WTC11 (cell line): ENCODE results near the gene SHC2. TPM values are rescaled to one million over a fixed set of nuclear protein-coding genes. Genes with fewer than 3 reads are reported as not detected.

Source experiments
- ATAC-seq: fragments of 200-7000 bp; cut with Tn5 transposase; 2 replicates; pipeline ENCODE4 v1.10.0; 2021; ENCODE audit warnings: mild to moderate bottlenecking, moderate library complexity
- CTCF ChIA-PET: fragments of 300-600 bp; sonication (Branson Sonifier 250); formaldehyde crosslinking; loops from one replicate; lab custom pipeline; 2021; ENCODE audit warnings: antibody characterized with exemption; lab: Charles Lee
- POLR2A ChIA-PET: fragments of 350-600 bp; sonication (Branson Sonifier 250); formaldehyde crosslinking; loops from one replicate; lab custom pipeline; 2021; ENCODE audit warnings: antibody characterized with exemption; lab: Charles Lee
- DNase-seq: peaks from one replicate; pipeline ENCODE4 v3.0.0; 2021; ENCODE audit warnings: low spot score
- H3K27ac Mint-ChIP-seq: 2 replicates; pipeline ENCODE4 v1.8.0; 2021; ENCODE audit warnings: mixed read lengths
- H3K27me3 Mint-ChIP-seq: 2 replicates; pipeline ENCODE4 v1.8.0; 2021; ENCODE audit warnings: low read depth, mild to moderate bottlenecking, moderate library complexity, mixed read lengths
- H3K36me3 Mint-ChIP-seq: 2 replicates; pipeline ENCODE4 v1.8.0; 2021; ENCODE audit warnings: mixed read lengths
- H3K4me1 Mint-ChIP-seq: 2 replicates; pipeline ENCODE4 v1.8.0; 2022; ENCODE audit warnings: mixed read lengths
- H3K4me3 Mint-ChIP-seq: 2 replicates; pipeline ENCODE4 v1.8.0; 2021; ENCODE audit warnings: mild to moderate bottlenecking, moderate library complexity, mixed read lengths
- H3K9me3 Mint-ChIP-seq: 2 replicates; pipeline ENCODE4 v1.8.0; 2021; ENCODE audit warnings: mixed read lengths
- CBFB ChIP-seq: sonication (generic); formaldehyde crosslinking; IDR thresholded peaks from 2 replicates; pipeline ENCODE4 v1.8.1; 2022; ENCODE audit warnings: mild to moderate bottlenecking, low read depth, missing genetic modification reagents
- EMX1 ChIP-seq: fragments of 250-450 bp; sonication (Bioruptor Pico); IDR thresholded peaks from 2 replicates; pipeline ENCODE4 v1.8.0; 2021; ENCODE audit warnings: mild to moderate bottlenecking
- ESRRA ChIP-seq: sonication (generic); formaldehyde crosslinking; IDR thresholded peaks from 2 replicates; pipeline ENCODE4 v1.8.1; 2022; ENCODE audit warnings: mild to moderate bottlenecking, missing genetic modification reagents, borderline replicate concordance
- ETV6 ChIP-seq: sonication (generic); formaldehyde crosslinking; IDR thresholded peaks from 2 replicates; pipeline ENCODE4 v1.8.1; 2022; ENCODE audit warnings: mild to moderate bottlenecking, missing genetic modification reagents
- FOXJ3 ChIP-seq: sonication (generic); formaldehyde crosslinking; IDR thresholded peaks from 2 replicates; pipeline ENCODE4 v1.9.0; 2021; ENCODE audit warnings: missing genetic modification reagents, mild to moderate bottlenecking, borderline replicate concordance
- FOXK1 ChIP-seq: sonication (generic); formaldehyde crosslinking; IDR thresholded peaks from 2 replicates; pipeline ENCODE4 v1.8.0; 2022; ENCODE audit warnings: mild to moderate bottlenecking, moderate library complexity, missing genetic modification reagents
- HMGA2 ChIP-seq: fragments of 250-450 bp; sonication (Bioruptor Pico); IDR thresholded peaks from 2 replicates; pipeline ENCODE4 v1.4.0; 2021; ENCODE audit warnings: mild to moderate bottlenecking, moderate library complexity
- IRF2 ChIP-seq: sonication (generic); formaldehyde crosslinking; IDR thresholded peaks from 2 replicates; pipeline ENCODE4 v1.8.0; 2022; ENCODE audit warnings: low read depth, missing genetic modification reagents, borderline replicate concordance
- ZBTB21 ChIP-seq: sonication (generic); formaldehyde crosslinking; IDR thresholded peaks from 2 replicates; pipeline ENCODE4 v1.8.1; 2023; ENCODE audit warnings: mild to moderate bottlenecking, missing genetic modification reagents, borderline replicate concordance
- ZNF121 ChIP-seq: sonication (generic); formaldehyde crosslinking; IDR thresholded peaks from 2 replicates; pipeline ENCODE4 v1.8.0; 2023; ENCODE audit warnings: missing genetic modification reagents
- ZNF671 ChIP-seq: fragments of 250-450 bp; sonication (Bioruptor Pico); IDR thresholded peaks from 2 replicates; pipeline ENCODE4 v1.8.0; 2021; ENCODE audit warnings: mild to moderate bottlenecking
- total RNA-seq: library from RNA; stranded (reverse); gene quantifications from 3 replicates; pipeline ENCODE4 v1.2.3, GENCODE V29; 2021
- TF ChIP-seq, protein P1 (sequence below): sonication (generic); formaldehyde crosslinking; IDR thresholded peaks from 2 replicates; pipeline ENCODE4 v1.8.0; 2023; ENCODE audit warnings: mild to moderate bottlenecking, missing genetic modification reagents
- TF ChIP-seq, protein P2 (sequence below): sonication (generic); formaldehyde crosslinking; IDR thresholded peaks from 2 replicates; pipeline ENCODE4 v1.8.0; 2023; ENCODE audit warnings: missing genetic modification reagents
- TF ChIP-seq, protein P3 (sequence below): fragments of 250-450 bp; sonication (Bioruptor Pico); IDR thresholded peaks from 2 replicates; pipeline ENCODE4 v1.9.0; 2021; ENCODE audit warnings: mild to moderate bottlenecking, borderline replicate concordance
- TF ChIP-seq, protein P4 (sequence below): sonication (generic); formaldehyde crosslinking; IDR thresholded peaks from 2 replicates; pipeline ENCODE4 v1.8.1; 2023; ENCODE audit warnings: mild to moderate bottlenecking, missing genetic modification reagents, borderline replicate concordance
- TF ChIP-seq, protein P5 (sequence below): sonication (generic); formaldehyde crosslinking; IDR thresholded peaks from 2 replicates; pipeline ENCODE4 v1.8.1; 2023; ENCODE audit warnings: mild to moderate bottlenecking, moderate library complexity, missing genetic modification reagents
- TF ChIP-seq, protein P6 (sequence below): sonication (generic); formaldehyde crosslinking; IDR thresholded peaks from 2 replicates; pipeline ENCODE4 v1.8.0; 2022; ENCODE audit warnings: mild to moderate bottlenecking, missing genetic modification reagents

SHC2 gene
- total RNA-seq, 1 experiment from 2014 or later: 8.4 TPM

DNA sequence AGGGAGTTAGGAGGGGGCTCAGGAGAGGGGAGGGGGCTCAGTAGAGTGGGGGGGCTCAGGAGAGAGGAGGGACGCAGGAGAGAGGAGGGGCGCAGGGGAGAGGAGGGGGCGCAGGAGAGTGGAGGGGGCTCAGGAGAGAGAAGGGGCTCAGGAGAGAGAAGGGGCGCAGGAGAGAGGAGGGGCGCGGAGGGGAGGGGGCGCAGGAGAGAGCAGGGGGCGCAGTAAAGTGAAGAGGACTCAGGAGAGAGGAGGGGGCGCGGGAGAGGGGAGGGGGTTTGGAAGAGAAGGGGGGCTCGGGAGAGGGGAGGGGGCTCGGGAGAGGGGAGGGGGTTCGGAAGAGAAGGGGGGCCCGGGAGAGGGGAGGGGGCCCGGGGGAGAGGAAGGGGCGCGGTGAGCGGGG is 36.2 kb upstream of the SHC2 start:
- POLR2A ChIA-PET: interaction anchor here (1.5 kb wide), 1 partner anchor 8 kb away, joined by 4 read pairs; no protein-coding TSS in a partner anchor
- CTCF ChIA-PET: interaction anchor here (1.2 to 2.2 kb wide), 3 partner anchors 8 to 14 kb away, joined by 4 to 57 read pairs (median 26); no protein-coding TSS in a partner anchor

DNA sequence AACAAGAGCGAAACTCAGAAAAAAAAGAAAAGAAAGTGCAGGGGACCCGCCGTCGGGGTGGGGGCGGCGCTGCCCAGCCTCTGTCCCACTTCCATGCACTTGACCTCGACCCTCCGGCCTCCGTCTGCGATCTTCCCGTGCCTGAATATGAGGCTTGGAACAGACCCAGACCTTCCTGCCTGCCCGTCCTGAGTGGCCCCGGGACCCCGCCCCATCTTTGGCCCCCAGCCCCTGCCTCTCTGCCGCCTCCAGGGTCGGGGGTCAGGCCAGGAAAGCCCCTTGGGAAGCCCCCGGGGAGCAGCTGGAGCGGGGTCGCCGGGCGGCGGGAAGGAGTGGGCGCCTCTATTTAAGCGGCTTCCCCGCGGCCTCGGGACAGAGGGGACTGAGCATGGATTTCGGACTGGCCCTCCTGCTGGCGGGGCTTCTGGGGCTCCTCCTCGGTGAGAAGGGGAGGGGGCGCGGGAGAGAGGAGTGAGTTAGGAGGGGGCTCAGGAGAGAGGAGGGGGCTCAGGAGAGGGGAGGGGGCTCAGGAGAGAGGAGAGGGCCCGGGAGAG is 35.4 kb upstream of the SHC2 start, which contains the start of gene MADCAM1:
TSS of gene MADCAM1 (plus strand) at position 375 of the 554 bp plus-strand sequence. CDS start at position 389, 14 bp downstream.
- peak within 1 kb of the TSS; percentile 64 for H3K4me3 Mint-ChIP-seq
- DNase-seq: peak; percentile 70
- no peak for ATAC-seq
- no peak for TF ChIP-seq ZNF671
- TF ChIP-seq, protein P1, sequence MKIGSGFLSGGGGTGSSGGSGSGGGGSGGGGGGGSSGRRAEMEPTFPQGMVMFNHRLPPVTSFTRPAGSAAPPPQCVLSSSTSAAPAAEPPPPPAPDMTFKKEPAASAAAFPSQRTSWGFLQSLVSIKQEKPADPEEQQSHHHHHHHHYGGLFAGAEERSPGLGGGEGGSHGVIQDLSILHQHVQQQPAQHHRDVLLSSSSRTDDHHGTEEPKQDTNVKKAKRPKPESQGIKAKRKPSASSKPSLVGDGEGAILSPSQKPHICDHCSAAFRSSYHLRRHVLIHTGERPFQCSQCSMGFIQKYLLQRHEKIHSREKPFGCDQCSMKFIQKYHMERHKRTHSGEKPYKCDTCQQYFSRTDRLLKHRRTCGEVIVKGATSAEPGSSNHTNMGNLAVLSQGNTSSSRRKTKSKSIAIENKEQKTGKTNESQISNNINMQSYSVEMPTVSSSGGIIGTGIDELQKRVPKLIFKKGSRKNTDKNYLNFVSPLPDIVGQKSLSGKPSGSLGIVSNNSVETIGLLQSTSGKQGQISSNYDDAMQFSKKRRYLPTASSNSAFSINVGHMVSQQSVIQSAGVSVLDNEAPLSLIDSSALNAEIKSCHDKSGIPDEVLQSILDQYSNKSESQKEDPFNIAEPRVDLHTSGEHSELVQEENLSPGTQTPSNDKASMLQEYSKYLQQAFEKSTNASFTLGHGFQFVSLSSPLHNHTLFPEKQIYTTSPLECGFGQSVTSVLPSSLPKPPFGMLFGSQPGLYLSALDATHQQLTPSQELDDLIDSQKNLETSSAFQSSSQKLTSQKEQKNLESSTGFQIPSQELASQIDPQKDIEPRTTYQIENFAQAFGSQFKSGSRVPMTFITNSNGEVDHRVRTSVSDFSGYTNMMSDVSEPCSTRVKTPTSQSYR (CRISPR knock-in tag): no peak
- TF ChIP-seq HMGA2 (CRISPR knock-in tag): no peak
- no peak for TF ChIP-seq FOXJ3
- TF ChIP-seq IRF2 (CRISPR knock-in tag): no peak
- TF ChIP-seq, protein P2, sequence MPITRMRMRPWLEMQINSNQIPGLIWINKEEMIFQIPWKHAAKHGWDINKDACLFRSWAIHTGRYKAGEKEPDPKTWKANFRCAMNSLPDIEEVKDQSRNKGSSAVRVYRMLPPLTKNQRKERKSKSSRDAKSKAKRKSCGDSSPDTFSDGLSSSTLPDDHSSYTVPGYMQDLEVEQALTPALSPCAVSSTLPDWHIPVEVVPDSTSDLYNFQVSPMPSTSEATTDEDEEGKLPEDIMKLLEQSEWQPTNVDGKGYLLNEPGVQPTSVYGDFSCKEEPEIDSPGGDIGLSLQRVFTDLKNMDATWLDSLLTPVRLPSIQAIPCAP (CRISPR knock-in tag): no peak
- no peak for TF ChIP-seq ZNF121 (CRISPR knock-in tag)
- TF ChIP-seq EMX1 (CRISPR knock-in tag): no peak

More for the DNA sequence above, 36.2 kb upstream of the SHC2 start:
- Mint-ChIP-seq H3K9me3 (peaks cover 3% of the 10 kb centered on the region), H3K27me3 (peaks cover 40% of the 10 kb centered on the region), H3K4me1 (peaks cover 8% of the 10 kb centered on the region), H3K4me3 (0 out of 2 replicates have a peak overlapping the region, but pooled peaks have one; percentile 18), H3K27ac (no peak overlapping the region), H3K36me3 (no peaks in the 10 kb centered on the region)
- TF ChIP-seq ETV6 (CRISPR knock-in tag): no peak
- no peak for TF ChIP-seq ZBTB21 (CRISPR knock-in tag)
- TF ChIP-seq, protein P3, sequence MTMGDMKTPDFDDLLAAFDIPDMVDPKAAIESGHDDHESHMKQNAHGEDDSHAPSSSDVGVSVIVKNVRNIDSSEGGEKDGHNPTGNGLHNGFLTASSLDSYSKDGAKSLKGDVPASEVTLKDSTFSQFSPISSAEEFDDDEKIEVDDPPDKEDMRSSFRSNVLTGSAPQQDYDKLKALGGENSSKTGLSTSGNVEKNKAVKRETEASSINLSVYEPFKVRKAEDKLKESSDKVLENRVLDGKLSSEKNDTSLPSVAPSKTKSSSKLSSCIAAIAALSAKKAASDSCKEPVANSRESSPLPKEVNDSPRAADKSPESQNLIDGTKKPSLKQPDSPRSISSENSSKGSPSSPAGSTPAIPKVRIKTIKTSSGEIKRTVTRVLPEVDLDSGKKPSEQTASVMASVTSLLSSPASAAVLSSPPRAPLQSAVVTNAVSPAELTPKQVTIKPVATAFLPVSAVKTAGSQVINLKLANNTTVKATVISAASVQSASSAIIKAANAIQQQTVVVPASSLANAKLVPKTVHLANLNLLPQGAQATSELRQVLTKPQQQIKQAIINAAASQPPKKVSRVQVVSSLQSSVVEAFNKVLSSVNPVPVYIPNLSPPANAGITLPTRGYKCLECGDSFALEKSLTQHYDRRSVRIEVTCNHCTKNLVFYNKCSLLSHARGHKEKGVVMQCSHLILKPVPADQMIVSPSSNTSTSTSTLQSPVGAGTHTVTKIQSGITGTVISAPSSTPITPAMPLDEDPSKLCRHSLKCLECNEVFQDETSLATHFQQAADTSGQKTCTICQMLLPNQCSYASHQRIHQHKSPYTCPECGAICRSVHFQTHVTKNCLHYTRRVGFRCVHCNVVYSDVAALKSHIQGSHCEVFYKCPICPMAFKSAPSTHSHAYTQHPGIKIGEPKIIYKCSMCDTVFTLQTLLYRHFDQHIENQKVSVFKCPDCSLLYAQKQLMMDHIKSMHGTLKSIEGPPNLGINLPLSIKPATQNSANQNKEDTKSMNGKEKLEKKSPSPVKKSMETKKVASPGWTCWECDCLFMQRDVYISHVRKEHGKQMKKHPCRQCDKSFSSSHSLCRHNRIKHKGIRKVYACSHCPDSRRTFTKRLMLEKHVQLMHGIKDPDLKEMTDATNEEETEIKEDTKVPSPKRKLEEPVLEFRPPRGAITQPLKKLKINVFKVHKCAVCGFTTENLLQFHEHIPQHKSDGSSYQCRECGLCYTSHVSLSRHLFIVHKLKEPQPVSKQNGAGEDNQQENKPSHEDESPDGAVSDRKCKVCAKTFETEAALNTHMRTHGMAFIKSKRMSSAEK (CRISPR knock-in tag): no peak
- TF ChIP-seq, protein P4, sequence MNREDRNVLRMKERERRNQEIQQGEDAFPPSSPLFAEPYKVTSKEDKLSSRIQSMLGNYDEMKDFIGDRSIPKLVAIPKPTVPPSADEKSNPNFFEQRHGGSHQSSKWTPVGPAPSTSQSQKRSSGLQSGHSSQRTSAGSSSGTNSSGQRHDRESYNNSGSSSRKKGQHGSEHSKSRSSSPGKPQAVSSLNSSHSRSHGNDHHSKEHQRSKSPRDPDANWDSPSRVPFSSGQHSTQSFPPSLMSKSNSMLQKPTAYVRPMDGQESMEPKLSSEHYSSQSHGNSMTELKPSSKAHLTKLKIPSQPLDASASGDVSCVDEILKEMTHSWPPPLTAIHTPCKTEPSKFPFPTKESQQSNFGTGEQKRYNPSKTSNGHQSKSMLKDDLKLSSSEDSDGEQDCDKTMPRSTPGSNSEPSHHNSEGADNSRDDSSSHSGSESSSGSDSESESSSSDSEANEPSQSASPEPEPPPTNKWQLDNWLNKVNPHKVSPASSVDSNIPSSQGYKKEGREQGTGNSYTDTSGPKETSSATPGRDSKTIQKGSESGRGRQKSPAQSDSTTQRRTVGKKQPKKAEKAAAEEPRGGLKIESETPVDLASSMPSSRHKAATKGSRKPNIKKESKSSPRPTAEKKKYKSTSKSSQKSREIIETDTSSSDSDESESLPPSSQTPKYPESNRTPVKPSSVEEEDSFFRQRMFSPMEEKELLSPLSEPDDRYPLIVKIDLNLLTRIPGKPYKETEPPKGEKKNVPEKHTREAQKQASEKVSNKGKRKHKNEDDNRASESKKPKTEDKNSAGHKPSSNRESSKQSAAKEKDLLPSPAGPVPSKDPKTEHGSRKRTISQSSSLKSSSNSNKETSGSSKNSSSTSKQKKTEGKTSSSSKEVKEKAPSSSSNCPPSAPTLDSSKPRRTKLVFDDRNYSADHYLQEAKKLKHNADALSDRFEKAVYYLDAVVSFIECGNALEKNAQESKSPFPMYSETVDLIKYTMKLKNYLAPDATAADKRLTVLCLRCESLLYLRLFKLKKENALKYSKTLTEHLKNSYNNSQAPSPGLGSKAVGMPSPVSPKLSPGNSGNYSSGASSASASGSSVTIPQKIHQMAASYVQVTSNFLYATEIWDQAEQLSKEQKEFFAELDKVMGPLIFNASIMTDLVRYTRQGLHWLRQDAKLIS (CRISPR knock-in tag): no peak
- TF ChIP-seq, protein P5, sequence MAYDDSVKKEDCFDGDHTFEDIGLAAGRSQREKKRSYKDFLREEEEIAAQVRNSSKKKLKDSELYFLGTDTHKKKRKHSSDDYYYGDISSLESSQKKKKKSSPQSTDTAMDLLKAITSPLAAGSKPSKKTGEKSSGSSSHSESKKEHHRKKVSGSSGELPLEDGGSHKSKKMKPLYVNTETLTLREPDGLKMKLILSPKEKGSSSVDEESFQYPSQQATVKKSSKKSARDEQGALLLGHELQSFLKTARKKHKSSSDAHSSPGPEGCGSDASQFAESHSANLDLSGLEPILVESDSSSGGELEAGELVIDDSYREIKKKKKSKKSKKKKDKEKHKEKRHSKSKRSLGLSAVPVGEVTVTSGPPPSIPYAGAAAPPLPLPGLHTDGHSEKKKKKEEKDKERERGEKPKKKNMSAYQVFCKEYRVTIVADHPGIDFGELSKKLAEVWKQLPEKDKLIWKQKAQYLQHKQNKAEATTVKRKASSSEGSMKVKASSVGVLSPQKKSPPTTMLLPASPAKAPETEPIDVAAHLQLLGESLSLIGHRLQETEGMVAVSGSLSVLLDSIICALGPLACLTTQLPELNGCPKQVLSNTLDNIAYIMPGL: no peak
- no peak for TF ChIP-seq FOXK1 (CRISPR knock-in tag)
- TF ChIP-seq, protein P6, sequence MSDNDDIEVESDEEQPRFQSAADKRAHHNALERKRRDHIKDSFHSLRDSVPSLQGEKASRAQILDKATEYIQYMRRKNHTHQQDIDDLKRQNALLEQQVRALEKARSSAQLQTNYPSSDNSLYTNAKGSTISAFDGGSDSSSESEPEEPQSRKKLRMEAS (CRISPR knock-in tag): no peak
- TF ChIP-seq ESRRA: no peak
- no peak for TF ChIP-seq FOXJ3
- TF ChIP-seq CBFB: no peak
- no peak for TF ChIP-seq EMX1 (CRISPR knock-in tag)
- no peak for ATAC-seq
- no peak for DNase-seq

More for the DNA sequence above, 35.4 kb upstream of the SHC2 start, which contains the start of gene MADCAM1:
- Mint-ChIP-seq H3K27ac (no peak within 1 kb of the TSS), H3K9me3 (peaks cover 3% of the 10 kb centered on the region), H3K4me1 (peaks cover 8% of the 10 kb centered on the region), H3K36me3 (no peaks in the 10 kb centered on the region), H3K27me3 (peaks cover 38% of the 10 kb centered on the region)
- CTCF ChIA-PET: interaction anchor here (0.7 to 3.6 kb wide), 15 partner anchors 8 to 230 kb away, joined by 3 to 46 read pairs (median 5); partner anchors contain the start of genes C2CD4C and CDC34
- POLR2A ChIA-PET: no interaction called here
